H9 (cell line): ENCODE results near the gene IRS2. TPM values are rescaled to one million over a fixed set of nuclear protein-coding genes. Genes with fewer than 3 reads are reported as not detected.

ENCODE experiments used
- DNase-seq: peaks from one replicate; pipeline ENCODE4 v3.0.0-alpha.2; 2017
- H2AFZ ChIP-seq: one replicate; pipeline ENCODE4 v1.6.1; 2013; ENCODE audit warnings: mild to moderate bottlenecking, low read length, control low read depth, moderate library complexity
- H2AK5ac ChIP-seq: 2 replicates; pipeline ENCODE4 v1.6.1; 2013; ENCODE audit warnings: low read length, control low read depth, mixed read lengths; ENCODE audit not compliant: insufficient read length
- H2BK120ac ChIP-seq: one replicate; pipeline ENCODE4 v1.6.1; 2013; ENCODE audit warnings: low read depth, mild to moderate bottlenecking, low read length, control low read depth, inconsistent platforms; ENCODE audit not compliant: poor library complexity, severe bottlenecking
- H2BK12ac ChIP-seq: 2 replicates; pipeline ENCODE4 v1.6.1; 2013; ENCODE audit warnings: low read length, control low read depth, mixed read lengths, low read depth; ENCODE audit not compliant: insufficient read length
- H2BK15ac ChIP-seq: 2 replicates; pipeline ENCODE4 v1.6.1; 2013; ENCODE audit warnings: low read depth, low read length, control low read depth
- H2BK20ac ChIP-seq: one replicate; pipeline ENCODE4 v1.6.1; 2013; ENCODE audit warnings: low read depth, mild to moderate bottlenecking, low read length, control low read depth, inconsistent platforms; ENCODE audit not compliant: poor library complexity, severe bottlenecking
- H2BK5ac ChIP-seq: 2 replicates; pipeline ENCODE4 v1.6.1; 2013; ENCODE audit warnings: low read length, control low read depth, mixed read lengths; ENCODE audit not compliant: insufficient read length
- H3K14ac ChIP-seq: 2 replicates; pipeline ENCODE4 v1.6.1; 2013; ENCODE audit warnings: low read length, control low read depth; ENCODE audit not compliant: insufficient read depth
- H3K18ac ChIP-seq: 2 replicates; pipeline ENCODE4 v1.6.1; 2013; ENCODE audit warnings: low read depth, mild to moderate bottlenecking, mixed read lengths, low read length, control low read depth; ENCODE audit not compliant: insufficient read length
- H3K23ac ChIP-seq: 2 replicates; pipeline ENCODE4 v1.6.1; 2013; ENCODE audit warnings: low read length, control low read depth, mixed read lengths, low read depth; ENCODE audit not compliant: insufficient read length
- H3K23me2 ChIP-seq: 2 replicates; pipeline ENCODE4 v1.6.1; 2013; ENCODE audit warnings: low read depth, mild to moderate bottlenecking, mixed read lengths, low read length, control low read depth; ENCODE audit not compliant: insufficient read length, poor library complexity, severe bottlenecking
- H3K27ac ChIP-seq: 2 replicates; pipeline ENCODE4 v1.5.1; 2013; ENCODE audit warnings: low read length, control low read depth, mixed read lengths, low read depth; ENCODE audit not compliant: insufficient read length
- H3K27me3 ChIP-seq: 2 replicates; pipeline ENCODE4 v1.6.1; 2013; ENCODE audit warnings: low read length, control low read depth, inconsistent platforms; ENCODE audit not compliant: insufficient read depth
- H3K4ac ChIP-seq: 2 replicates; pipeline ENCODE4 v1.6.1; 2013; ENCODE audit warnings: low read depth, mild to moderate bottlenecking, control low read depth, inconsistent platforms, low read length, moderate library complexity
- H3K4me1 ChIP-seq: 2 replicates; pipeline ENCODE4 v1.6.1; 2013; ENCODE audit warnings: low read length, control low read depth, inconsistent platforms; ENCODE audit not compliant: insufficient read depth
- H3K4me2 ChIP-seq: 2 replicates; pipeline ENCODE4 v1.6.1; 2013; ENCODE audit warnings: low read length, control low read depth, mixed read lengths; ENCODE audit not compliant: insufficient read length, insufficient read depth
- H3K56ac ChIP-seq: 2 replicates; pipeline ENCODE4 v1.6.1; 2013; ENCODE audit warnings: low read depth, mild to moderate bottlenecking, mixed read lengths, low read length, control low read depth; ENCODE audit not compliant: insufficient read length
- H3K79me1 ChIP-seq: 2 replicates; pipeline ENCODE4 v1.6.1; 2013; ENCODE audit warnings: low read depth, mild to moderate bottlenecking, moderate library complexity, low read length, control low read depth, inconsistent platforms; ENCODE audit not compliant: insufficient read depth, poor library complexity, severe bottlenecking
- H3K79me2 ChIP-seq: 2 replicates; pipeline ENCODE4 v1.6.1; 2013; ENCODE audit warnings: low read length, control low read depth, inconsistent platforms; ENCODE audit not compliant: insufficient read depth
- H3K9ac ChIP-seq: 2 replicates; pipeline ENCODE4 v1.6.1; 2013; ENCODE audit warnings: low read length, control low read depth, mixed read lengths; ENCODE audit not compliant: insufficient read length; ENCODE audit errors: extremely low read depth
- H3K9me3 ChIP-seq: one replicate; pipeline ENCODE4 v1.6.1; 2013; ENCODE audit warnings: low read depth, low read length, inconsistent platforms; ENCODE audit not compliant: control insufficient read depth
- H3T11ph ChIP-seq: one replicate; pipeline ENCODE4 v1.6.1; 2013; ENCODE audit warnings: mild to moderate bottlenecking, low read length, control low read depth, inconsistent platforms
- H4K20me1 ChIP-seq: one replicate; pipeline ENCODE4 v1.6.1; 2013; ENCODE audit not compliant: control insufficient read depth, insufficient read length, insufficient read depth
- H4K5ac ChIP-seq: 2 replicates; pipeline ENCODE4 v1.6.1; 2013; ENCODE audit warnings: low read depth, mild to moderate bottlenecking, mixed read lengths, low read length, control low read depth; ENCODE audit not compliant: insufficient read length
- H4K8ac ChIP-seq: replicated peaks from 2 replicates; pipeline ENCODE4 v1.6.1; 2013; ENCODE audit warnings: low read length, control low read depth, mixed read lengths, low read depth; ENCODE audit not compliant: insufficient read length
- H4K91ac ChIP-seq: 2 replicates; pipeline ENCODE4 v1.6.1; 2013; ENCODE audit warnings: low read depth, mild to moderate bottlenecking, moderate library complexity, mixed read lengths, low read length, control low read depth; ENCODE audit not compliant: insufficient read length
- H3K27ac Mint-ChIP-seq, 3 experiments: 2 replicates in 2 of 3; 3 replicates in 1 of 3; pipeline ENCODE4 v1.8.0; 2020 to 2021; ENCODE audit warnings: mixed read lengths in 3 of 3, mild to moderate bottlenecking in 1 of 3, moderate library complexity in 1 of 3
- H3K27me3 Mint-ChIP-seq: 2 replicates; pipeline ENCODE4 v1.8.0; 2021; ENCODE audit warnings: low read depth, mild to moderate bottlenecking, moderate library complexity, mixed read lengths
- H3K36me3 Mint-ChIP-seq, 3 experiments: 2 replicates in 2 of 3; 3 replicates in 1 of 3; pipeline ENCODE4 v1.8.0; 2020 to 2021; ENCODE audit warnings: low read depth in 3 of 3, mixed read lengths in 3 of 3; ENCODE audit not compliant: insufficient read depth in 1 of 3
- H3K4me1 Mint-ChIP-seq, 2 experiments: 2 replicates each; pipeline ENCODE4 v1.8.0; 2020; ENCODE audit warnings: mixed read lengths in 2 of 2
- H3K4me3 Mint-ChIP-seq, 2 experiments: 2 replicates in 1 of 2; 3 replicates in 1 of 2; pipeline ENCODE4 v1.8.0; 2020 to 2021; ENCODE audit warnings: mild to moderate bottlenecking in 2 of 2, mixed read lengths in 2 of 2, moderate library complexity in 1 of 2
- H3K9me3 Mint-ChIP-seq, 2 experiments: 2 replicates in 1 of 2; 3 replicates in 1 of 2; pipeline ENCODE4 v1.8.0; 2020; ENCODE audit warnings: mild to moderate bottlenecking in 2 of 2, mixed read lengths in 2 of 2, moderate library complexity in 1 of 2
- WGBS: extraction: QIAGEN DNeasy Blood & Tissue Kit; methylation state at CpG from one replicate; pipeline ENCODE4 v1.1.7; 2013; ENCODE audit warnings: missing lambda C conversion rate, low lambda C conversion rate, mixed read lengths; ENCODE audit not compliant: insufficient read length; ENCODE audit errors: extremely low coverage; 5-methylcytosine and 5-hydroxymethylcytosine counted together
- total RNA-seq: library from RNA; stranded (reverse); gene quantifications from 2 replicates; pipeline ENCODE4 v1.2.1, GENCODE V29; 2021
- TF ChIP-seq, protein P1 (sequence below): fragments of 200-600 bp; sonication (generic); conservative IDR thresholded peaks from 3 replicates; pipeline ENCODE4 v1.8.0; 2021; ENCODE audit warnings: antibody characterized with exemption, mild to moderate bottlenecking

Gene IRS2
- total RNA-seq, 1 experiment from 2014 or later, result 10.1 TPM

DNA sequence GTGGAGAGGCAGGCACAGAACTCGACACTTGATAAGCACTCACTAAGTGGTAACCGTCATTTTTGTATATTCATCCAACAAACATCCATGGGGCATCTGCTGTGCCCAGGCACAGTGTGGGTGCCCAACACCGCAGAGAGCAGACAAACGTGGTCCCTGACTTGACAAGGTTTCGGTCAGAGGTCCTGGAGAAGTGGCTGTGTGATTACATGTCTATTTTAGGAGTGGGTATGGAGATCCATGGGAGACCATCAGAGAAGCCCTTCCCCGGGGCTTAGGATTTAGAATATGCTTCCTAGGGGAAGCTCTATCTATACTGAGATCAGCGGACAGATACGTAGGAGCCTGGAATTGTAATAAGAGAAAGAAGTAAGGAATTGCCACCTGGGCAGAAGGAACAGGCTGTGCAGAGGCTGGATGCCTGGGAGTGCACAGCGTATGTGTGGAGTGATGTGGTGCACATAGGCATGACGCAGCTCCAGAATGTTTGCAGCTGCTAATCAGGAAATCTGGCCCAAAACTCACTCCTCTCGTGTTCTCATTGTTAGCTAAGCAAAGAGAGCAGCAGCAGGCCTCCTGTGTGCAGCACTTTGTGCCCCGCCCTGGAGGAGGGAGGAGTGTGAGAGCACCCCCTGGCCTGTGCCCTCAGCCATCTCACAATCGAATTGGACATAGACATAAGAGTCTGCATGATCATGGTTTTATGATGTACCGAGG, 23.0 kb upstream of the IRS2 start:
- no peaks in the 10 kb centered on the region for H3K4me1 Mint-ChIP-seq
- Histone ChIP-seq H3K56ac (no peak overlapping the region), H3K4ac (no peak overlapping the region), H3K23me2 (no peaks in the 10 kb centered on the region), H4K91ac (no peak overlapping the region), H3K14ac (no peak overlapping the region; the same call in 1 of the 2 replicates), H3K27ac (no peak overlapping the region), H3K9ac (no peak overlapping the region), H3K9me3 (no peaks in the 10 kb centered on the region), H2BK12ac (no peak overlapping the region), H2AK5ac (no peak overlapping the region), H3K4me1 (no peaks in the 10 kb centered on the region), H3K23ac (no peak overlapping the region), H3K79me2 (no peaks in the 10 kb centered on the region), H2BK120ac (no peak overlapping the region), H3K27me3 (no peaks in the 10 kb centered on the region), H4K20me1 (no peaks in the 10 kb centered on the region), H3K18ac (no peak overlapping the region), H2AFZ (no peak overlapping the region), H4K8ac (no peak overlapping the region), H4K5ac (no peak overlapping the region), H2BK20ac (no peak overlapping the region), H3K4me2 (no peak overlapping the region), H3K79me1 (no peaks in the 10 kb centered on the region), H3T11ph (no peak overlapping the region), H2BK15ac (no peak overlapping the region), H2BK5ac (no peak overlapping the region)
- TF ChIP-seq, protein P1, sequence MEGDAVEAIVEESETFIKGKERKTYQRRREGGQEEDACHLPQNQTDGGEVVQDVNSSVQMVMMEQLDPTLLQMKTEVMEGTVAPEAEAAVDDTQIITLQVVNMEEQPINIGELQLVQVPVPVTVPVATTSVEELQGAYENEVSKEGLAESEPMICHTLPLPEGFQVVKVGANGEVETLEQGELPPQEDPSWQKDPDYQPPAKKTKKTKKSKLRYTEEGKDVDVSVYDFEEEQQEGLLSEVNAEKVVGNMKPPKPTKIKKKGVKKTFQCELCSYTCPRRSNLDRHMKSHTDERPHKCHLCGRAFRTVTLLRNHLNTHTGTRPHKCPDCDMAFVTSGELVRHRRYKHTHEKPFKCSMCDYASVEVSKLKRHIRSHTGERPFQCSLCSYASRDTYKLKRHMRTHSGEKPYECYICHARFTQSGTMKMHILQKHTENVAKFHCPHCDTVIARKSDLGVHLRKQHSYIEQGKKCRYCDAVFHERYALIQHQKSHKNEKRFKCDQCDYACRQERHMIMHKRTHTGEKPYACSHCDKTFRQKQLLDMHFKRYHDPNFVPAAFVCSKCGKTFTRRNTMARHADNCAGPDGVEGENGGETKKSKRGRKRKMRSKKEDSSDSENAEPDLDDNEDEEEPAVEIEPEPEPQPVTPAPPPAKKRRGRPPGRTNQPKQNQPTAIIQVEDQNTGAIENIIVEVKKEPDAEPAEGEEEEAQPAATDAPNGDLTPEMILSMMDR, result no peak
- WGBS, result no CpG with 5 or more reads among the region's 14 CpGs
- no peak for DNase-seq
- no peak overlapping the region for H3K27ac Mint-ChIP-seq
- H3K9me3 Mint-ChIP-seq, result no peaks in the 10 kb centered on the region
- no peak overlapping the region for H3K4me3 Mint-ChIP-seq
- H3K36me3 Mint-ChIP-seq, result peaks cover 0 to 1% (median 0%) of the 10 kb centered on the region in 3 experiments; a peak in 1 of 7 replicates
- H3K27me3 Mint-ChIP-seq, result peaks cover 2% of the 10 kb centered on the region
